HEK293T (cell line): ENCODE results near the gene GRPR.
"Not testable (repeated sequence)": the region's sequence is repeated elsewhere in the genome, so short reads cannot be mapped to it uniquely, and the experiment has no call there.

ENCODE experiments used
- BHLHE40 ChIP-seq: fragments of 450-650 bp; IDR thresholded peaks from 2 replicates; pipeline ENCODE4 v1.6.1; 2016; ENCODE audit warnings: mild to moderate bottlenecking, moderate library complexity, borderline replicate concordance
- FOXA1 ChIP-seq: fragments of 450-650 bp; IDR thresholded peaks from 2 replicates; pipeline ENCODE4 v1.6.1; 2016; ENCODE audit warnings: mild to moderate bottlenecking
- FOXK2 ChIP-seq: fragments of 450-650 bp; IDR thresholded peaks from 2 replicates; pipeline ENCODE4 v1.6.1; 2016; ENCODE audit warnings: mild to moderate bottlenecking
- FOXM1 ChIP-seq: fragments of 450-650 bp; IDR thresholded peaks from 2 replicates; pipeline ENCODE4 v1.6.1; 2017; ENCODE audit warnings: mild to moderate bottlenecking, borderline replicate concordance
- SP1 ChIP-seq: fragments of 450-650 bp; IDR thresholded peaks from 2 replicates; pipeline ENCODE4 v1.6.1; 2017
- TARDBP ChIP-seq: fragments of 450-650 bp; IDR thresholded peaks from 2 replicates; pipeline ENCODE4 v1.6.1; 2016
- ZNF384 ChIP-seq: fragments of 450-650 bp; IDR thresholded peaks from 2 replicates; pipeline ENCODE4 v1.6.1; 2016

GRCh38 chrX:16145093-16145492, 21.7 kb downstream of the GRPR start:
- TF ChIP-seq BHLHE40, FOXM1, FOXK2, FOXA1, ZNF384, TARDBP, SP1: not testable (repeated sequence)
